ENCODE results near the gene CNNM1. TPM values are rescaled to one million over a fixed set of nuclear protein-coding genes. Genes with fewer than 3 reads are reported as not detected.
A peak's percentile ranks its signal among the peaks of the same experiment; 100 is the strongest.

Gene CNNM1
- total and polyA plus RNA-seq, 2 donors from 2014 or later: 0.49 to 0.85 TPM

DNA sequence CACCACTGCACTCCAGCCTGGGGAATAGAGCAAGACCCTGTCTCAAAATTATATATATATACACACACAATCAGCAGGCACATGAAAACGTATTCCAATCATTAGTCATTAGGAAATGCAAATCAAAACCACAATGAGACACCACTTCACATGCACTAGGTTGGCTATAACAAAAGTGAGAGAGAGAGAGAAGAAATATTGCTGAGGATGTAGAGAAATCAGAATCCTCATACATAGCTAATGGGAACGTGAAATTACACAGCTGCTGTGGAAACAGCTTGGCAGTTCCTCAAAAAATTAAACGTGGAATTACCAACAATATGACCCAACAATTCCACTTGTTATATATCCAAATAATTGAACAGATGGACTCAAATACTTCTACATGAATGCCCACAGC lies 43.3 kb upstream of the CNNM1 start:
- Histone ChIP-seq H3K27ac (ENCODE audit: low read depth in 2 of 2, low read length in 2 of 2) (no peak overlapping the region), H3K4me3 (ENCODE audit: low read length in 3 of 3) (no peak overlapping the region), H3K9ac (ENCODE audit: low read length in 3 of 3) (no peak overlapping the region), H3K9me3 (ENCODE audit: control insufficient read depth in 2 of 3, insufficient read depth in 1 of 3, low read length in 3 of 3) (peaks cover 0 to 8% (median 7%) of the 10 kb centered on the region in 3 donors), H3K4me1 (ENCODE audit: control insufficient read depth in 2 of 3, insufficient read depth in 2 of 3, low read depth in 1 of 3, low read length in 3 of 3) (no peaks in the 10 kb centered on the region), H3K36me3 (ENCODE audit: control insufficient read depth in 2 of 3, insufficient read depth in 3 of 3, low read length in 3 of 3) (no peaks in the 10 kb centered on the region), H3K27me3 (ENCODE audit: control insufficient read depth, insufficient read depth, low read length) (no peaks in the 10 kb centered on the region)
- TF ChIP-seq, protein P1, sequence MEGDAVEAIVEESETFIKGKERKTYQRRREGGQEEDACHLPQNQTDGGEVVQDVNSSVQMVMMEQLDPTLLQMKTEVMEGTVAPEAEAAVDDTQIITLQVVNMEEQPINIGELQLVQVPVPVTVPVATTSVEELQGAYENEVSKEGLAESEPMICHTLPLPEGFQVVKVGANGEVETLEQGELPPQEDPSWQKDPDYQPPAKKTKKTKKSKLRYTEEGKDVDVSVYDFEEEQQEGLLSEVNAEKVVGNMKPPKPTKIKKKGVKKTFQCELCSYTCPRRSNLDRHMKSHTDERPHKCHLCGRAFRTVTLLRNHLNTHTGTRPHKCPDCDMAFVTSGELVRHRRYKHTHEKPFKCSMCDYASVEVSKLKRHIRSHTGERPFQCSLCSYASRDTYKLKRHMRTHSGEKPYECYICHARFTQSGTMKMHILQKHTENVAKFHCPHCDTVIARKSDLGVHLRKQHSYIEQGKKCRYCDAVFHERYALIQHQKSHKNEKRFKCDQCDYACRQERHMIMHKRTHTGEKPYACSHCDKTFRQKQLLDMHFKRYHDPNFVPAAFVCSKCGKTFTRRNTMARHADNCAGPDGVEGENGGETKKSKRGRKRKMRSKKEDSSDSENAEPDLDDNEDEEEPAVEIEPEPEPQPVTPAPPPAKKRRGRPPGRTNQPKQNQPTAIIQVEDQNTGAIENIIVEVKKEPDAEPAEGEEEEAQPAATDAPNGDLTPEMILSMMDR (IDR thresholded peaks at IDR 0.05; ENCODE audit: borderline replicate concordance, extremely low read depth, insufficient read depth): no peak
- no peak for DNase-seq
- no peak for FAIRE-seq
- intact Hi-C loops (cut with DNase I): no loop called here

DNA sequence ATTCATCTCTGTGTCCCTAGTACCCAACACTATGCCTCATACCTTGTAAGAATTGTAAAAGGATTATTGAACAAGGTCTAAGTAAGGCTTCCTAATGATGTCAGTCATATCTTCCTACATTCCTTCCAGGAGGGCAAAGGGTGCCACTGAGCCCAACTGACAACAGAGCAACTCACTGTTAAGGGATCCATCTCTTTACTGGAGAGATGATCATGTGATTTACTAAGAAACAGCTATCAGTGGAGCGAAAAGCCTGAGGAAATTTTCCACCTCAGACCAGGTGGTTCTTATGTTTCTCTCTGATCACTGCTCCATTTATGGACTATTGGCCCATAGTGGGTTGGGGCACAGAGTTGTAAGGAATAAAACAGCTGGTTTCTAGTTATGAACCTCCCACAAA lies 38.9 kb upstream of the CNNM1 start:
- H3K9me3 ChIP-seq (ENCODE audit: control insufficient read depth in 2 of 3, insufficient read depth in 1 of 3, low read length in 3 of 3): no peaks in the 10 kb centered on the region
- H3K4me1 ChIP-seq (ENCODE audit: control insufficient read depth in 2 of 3, insufficient read depth in 2 of 3, low read depth in 1 of 3, low read length in 3 of 3): no peaks in the 10 kb centered on the region
- DNase-seq (no peak), FAIRE-seq (no peak)
- no peak overlapping the region for H3K27ac ChIP-seq (ENCODE audit: low read depth in 2 of 2, low read length in 2 of 2)
- no peaks in the 10 kb centered on the region for H3K36me3 ChIP-seq (ENCODE audit: control insufficient read depth in 2 of 3, insufficient read depth in 3 of 3, low read length in 3 of 3)
- intact Hi-C loops (cut with DNase I): no loop called here
- no peak overlapping the region for H3K9ac ChIP-seq (ENCODE audit: low read length in 3 of 3)
- H3K4me3 ChIP-seq (ENCODE audit: low read length in 3 of 3): no peak overlapping the region
- no peaks in the 10 kb centered on the region for H3K27me3 ChIP-seq (ENCODE audit: control insufficient read depth, insufficient read depth, low read length)
- TF ChIP-seq, protein P1 (IDR thresholded peaks at IDR 0.05; ENCODE audit: borderline replicate concordance, extremely low read depth, insufficient read depth): no peak

DNA sequence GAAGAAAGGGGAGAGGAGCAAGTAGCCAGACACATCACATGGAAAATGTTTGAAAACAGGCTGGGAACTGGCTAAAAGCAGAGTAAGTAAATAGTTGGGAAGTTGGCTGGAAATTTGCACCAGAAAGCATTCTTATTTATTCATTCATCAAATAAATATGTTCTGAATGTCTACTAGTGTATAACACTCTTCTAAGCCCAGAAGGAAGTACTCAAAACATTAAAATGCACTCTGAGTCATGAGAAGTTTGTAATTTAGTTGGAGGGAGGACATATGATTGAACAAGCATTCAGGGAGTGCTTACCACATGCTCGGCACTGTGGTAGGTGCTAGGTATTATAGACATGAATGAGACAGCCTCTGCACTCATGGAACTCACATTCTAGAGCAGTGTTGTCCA lies 37.0 kb upstream of the CNNM1 start:
- TF ChIP-seq, protein P1 (IDR thresholded peaks at IDR 0.05; ENCODE audit: borderline replicate concordance, extremely low read depth, insufficient read depth): no peak
- no peak overlapping the region for H3K27ac ChIP-seq (ENCODE audit: low read depth in 2 of 2, low read length in 2 of 2)
- FAIRE-seq: no peak

DNA sequence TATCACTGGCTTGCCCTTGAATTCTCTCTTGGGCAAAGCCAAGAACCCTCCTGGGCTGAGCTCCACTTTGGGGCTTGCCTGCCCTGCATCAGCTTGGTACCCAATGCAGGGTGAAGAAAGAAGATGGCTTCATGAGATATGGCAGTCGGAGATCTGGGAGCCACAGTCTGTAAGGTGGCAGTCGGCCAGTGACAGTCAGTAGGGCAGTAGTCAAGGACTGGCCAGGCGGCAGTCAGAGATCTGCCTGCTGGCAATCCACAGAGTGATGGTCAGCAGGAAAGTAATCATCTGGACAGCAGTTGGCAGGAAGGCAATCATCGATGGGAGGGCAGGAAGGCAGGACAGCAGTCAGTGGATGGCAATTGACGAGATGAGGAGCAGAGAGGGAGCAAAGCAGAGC lies 32.6 kb upstream of the CNNM1 start:
- intact Hi-C loops (cut with DNase I): no loop called here
- H3K9me3 ChIP-seq (ENCODE audit: control insufficient read depth in 2 of 3, insufficient read depth in 1 of 3, low read length in 3 of 3): no peaks in the 10 kb centered on the region
- H3K4me1 ChIP-seq (ENCODE audit: control insufficient read depth in 2 of 3, insufficient read depth in 2 of 3, low read depth in 1 of 3, low read length in 3 of 3): no peaks in the 10 kb centered on the region
- H3K4me3 ChIP-seq (ENCODE audit: low read length in 3 of 3): no peak overlapping the region
- no peaks in the 10 kb centered on the region for H3K27me3 ChIP-seq (ENCODE audit: control insufficient read depth, insufficient read depth, low read length)
- no peak overlapping the region for H3K27ac ChIP-seq (ENCODE audit: low read depth in 2 of 2, low read length in 2 of 2)
- H3K9ac ChIP-seq (ENCODE audit: low read length in 3 of 3): no peak overlapping the region
- FAIRE-seq (no peak), DNase-seq (no peak)
- H3K36me3 ChIP-seq (ENCODE audit: control insufficient read depth in 2 of 3, insufficient read depth in 3 of 3, low read length in 3 of 3): no peaks in the 10 kb centered on the region
- TF ChIP-seq, protein P1 (IDR thresholded peaks at IDR 0.05; ENCODE audit: borderline replicate concordance, extremely low read depth, insufficient read depth): no peak

More for the DNA sequence above, 37.0 kb upstream of the CNNM1 start:
- Histone ChIP-seq H3K27me3 (ENCODE audit: control insufficient read depth, insufficient read depth, low read length) (no peaks in the 10 kb centered on the region), H3K9me3 (ENCODE audit: control insufficient read depth in 2 of 3, insufficient read depth in 1 of 3, low read length in 3 of 3) (no peaks in the 10 kb centered on the region), H3K4me3 (ENCODE audit: low read length in 3 of 3) (no peak overlapping the region), H3K4me1 (ENCODE audit: control insufficient read depth in 2 of 3, insufficient read depth in 2 of 3, low read depth in 1 of 3, low read length in 3 of 3) (no peaks in the 10 kb centered on the region), H3K9ac (ENCODE audit: low read length in 3 of 3) (no peak overlapping the region), H3K36me3 (ENCODE audit: control insufficient read depth in 2 of 3, insufficient read depth in 3 of 3, low read length in 3 of 3) (no peaks in the 10 kb centered on the region)
- DNase-seq: peak in 1 of 5 donors; percentile 21
- intact Hi-C loops (cut with DNase I): no loop called here

Data from kidney (tissue), 14 donors.